Endothelial cell of umbilical vein (primary cell): Measurements from ENCODE around the gene GCDH. TPM values are rescaled to one million over a fixed set of nuclear protein-coding genes. Genes with fewer than 3 reads are reported as not detected.

ENCODE experiments used
- BruUV-seq: library from RNA; stranded (reverse); fragments of 400-500 nt; replicated peaks from 2 replicates; lab custom pipeline; 2021; lab: Mats Ljungman, UMichigan
- CTCF ChIA-PET: fragments of 300-600, 350-600 bp; sonication (Branson Sonifier 250); formaldehyde crosslinking; loops from one replicate; lab custom pipeline; 2021; ENCODE audit warnings: antibody characterized with exemption, inconsistent platforms; lab: Charles Lee
- POLR2A ChIA-PET: fragments of 300-600, 350-600 bp; sonication (Branson Sonifier 250); formaldehyde crosslinking; loops from one replicate; lab custom pipeline; 2021; ENCODE audit warnings: antibody characterized with exemption, inconsistent platforms; lab: Charles Lee
- DNase-seq: peaks from one replicate; pipeline ENCODE4 v3.0.0-alpha.2; 2011; ENCODE audit warnings: low read depth, low spot score
- FAIRE-seq: peaks from 2 replicates; lab custom pipeline; 2011; peaks lifted over from hg19 to GRCh38; lab: Jason Lieb, UNC
- H2AFZ ChIP-seq: 2 replicates; pipeline ENCODE4 v1.6.0; 2012; ENCODE audit warnings: low read depth, low read length, control low read depth, inconsistent platforms
- H3K27ac ChIP-seq: 2 replicates; pipeline ENCODE4 v1.5.1; 2011; ENCODE audit warnings: low read depth, mild to moderate bottlenecking, control low read depth, low read length, moderate library complexity; ENCODE audit not compliant: insufficient read depth
- H3K27me3 ChIP-seq, 2 experiments: 2 replicates each; pipeline versions ENCODE4 v1.6.0 to v1.6.1; 2011; ENCODE audit warnings: low read length in 2 of 2, mixed read lengths in 1 of 2; ENCODE audit not compliant: control insufficient read depth in 2 of 2, insufficient read depth in 2 of 2
- H3K36me3 ChIP-seq, 2 experiments: 2 replicates in 1 of 2; 3 replicates in 1 of 2; pipeline ENCODE4 v1.5.1; 2011; ENCODE audit warnings: low read length in 2 of 2, mild to moderate bottlenecking in 1 of 2, moderate library complexity in 1 of 2; ENCODE audit not compliant: control insufficient read depth in 2 of 2, insufficient read depth in 2 of 2; ENCODE audit errors: extremely low read depth in 1 of 2
- H3K4me1 ChIP-seq: 3 replicates; pipeline ENCODE4 v1.5.1; 2011; ENCODE audit warnings: mild to moderate bottlenecking, low read length; ENCODE audit not compliant: control insufficient read depth, insufficient read depth; ENCODE audit errors: extremely low read depth
- H3K4me2 ChIP-seq: 2 replicates; pipeline ENCODE4 v1.6.1; 2011; ENCODE audit warnings: low read length, control low read depth, mixed read lengths; ENCODE audit not compliant: insufficient read depth
- H3K4me3 ChIP-seq, 3 experiments: fragments of 200-600 bp in 1 of 3; sonication (generic), shearing (Covaris generic) in 1 of 3; replicated peaks in 1 of 3; 2 replicates each; pipeline ENCODE4 v1.5.1; 2011 to 2016; ENCODE audit warnings: control low read depth in 3 of 3, low read length in 3 of 3, mild to moderate bottlenecking in 2 of 3, inconsistent platforms in 1 of 3, low read depth in 1 of 3, moderate library complexity in 1 of 3; ENCODE audit not compliant: insufficient read depth in 1 of 3
- H3K79me2 ChIP-seq: 2 replicates; pipeline ENCODE4 v1.6.0; 2012; ENCODE audit warnings: low read length, inconsistent platforms; ENCODE audit not compliant: control insufficient read depth, insufficient read depth
- H3K9ac ChIP-seq: replicated peaks from 2 replicates; pipeline ENCODE3; 2011; ENCODE audit warnings: low read length, control low read depth; ENCODE audit not compliant: insufficient read depth; ENCODE audit errors: extremely low read depth
- H3K9me1 ChIP-seq: replicated peaks from 3 replicates; pipeline ENCODE4 v1.6.0; 2011; ENCODE audit warnings: mild to moderate bottlenecking, low read length; ENCODE audit not compliant: control insufficient read depth, insufficient read depth; ENCODE audit errors: extremely low read depth
- H3K9me3 ChIP-seq: replicated peaks from 2 replicates; pipeline ENCODE4 v1.5.1; 2012; ENCODE audit warnings: low read length, inconsistent platforms; ENCODE audit not compliant: control insufficient read depth, insufficient read depth
- H4K20me1 ChIP-seq: replicated peaks from 2 replicates; pipeline ENCODE3; 2011; ENCODE audit warnings: mild to moderate bottlenecking, low read length; ENCODE audit not compliant: control insufficient read depth, insufficient read depth; ENCODE audit errors: extremely low read depth
- EZH2 ChIP-seq: IDR thresholded peaks from 2 replicates; pipeline ENCODE4 v1.6.1; 2012; ENCODE audit warnings: borderline replicate concordance, low read depth, mild to moderate bottlenecking, moderate library complexity, low read length, inconsistent platforms; ENCODE audit not compliant: severe bottlenecking
- FOS ChIP-seq: IDR thresholded peaks from 2 replicates; pipeline ENCODE4 v1.6.1; 2011; ENCODE audit warnings: mild to moderate bottlenecking, low read length, moderate library complexity, borderline replicate concordance; ENCODE audit not compliant: insufficient read depth
- GATA2 ChIP-seq: IDR thresholded peaks from 2 replicates; pipeline ENCODE4 v1.7.0; 2011; ENCODE audit warnings: low read depth, mild to moderate bottlenecking, moderate library complexity, mixed read lengths, low read length; ENCODE audit not compliant: insufficient read length, insufficient read depth
- JUN ChIP-seq: IDR thresholded peaks from 2 replicates; pipeline ENCODE4 v1.6.1; 2011; ENCODE audit warnings: borderline replicate concordance, low read depth; ENCODE audit not compliant: insufficient read length, insufficient read depth
- MAX ChIP-seq: IDR thresholded peaks from 2 replicates; pipeline ENCODE4 v1.6.1; 2011; ENCODE audit not compliant: insufficient read depth, insufficient read length
- MYC ChIP-seq: IDR thresholded peaks from one replicate; pipeline ENCODE4 v1.6.1; 2011; ENCODE audit warnings: mild to moderate bottlenecking, low read depth, low read length
- POLR2A ChIP-seq: IDR thresholded peaks from 2 replicates; pipeline ENCODE4 v1.6.1; 2012; ENCODE audit warnings: low read depth, mild to moderate bottlenecking, control low read depth, low read length
- POLR2AphosphoS5 ChIP-seq: IDR thresholded peaks from 2 replicates; pipeline ENCODE4 v1.6.1; 2012; ENCODE audit warnings: low read depth, mild to moderate bottlenecking, control low read depth, low read length, moderate library complexity; ENCODE audit not compliant: insufficient read depth
- dilution Hi-C: fragments of 300-500 bp; cut with MboI; formaldehyde crosslinking; loops from one replicate; pipeline ENCODE4 v1.15.0; 2019; ENCODE audit warnings: low sequenced_read_pairs; ENCODE audit not compliant: extremely low pct_ligation_motif_present
- intact Hi-C: fragments of 100-400 bp; cut with micrococcal nuclease; formaldehyde crosslinking; loops from one replicate; pipeline ENCODE4 v1.10.0; 2022
- polyA plus RNA-seq, 4 experiments: library from polyadenylated mRNA; depleted of rRNA in 3 of 4; stranded (reverse) in 3 of 4; unstranded in 1 of 4; fragments of >200 nt; gene quantifications; 2 replicates each; pipeline versions ENCODE4 v1.2.1 to v1.2.3, GENCODE V29; 2011 to 2012; ENCODE audit warnings: missing spikeins in 1 of 4
- total RNA-seq: library from RNA; stranded (reverse); gene quantifications from 2 replicates; pipeline ENCODE4 v1.2.3, GENCODE V29; 2021
- TF ChIP-seq, protein P1 (sequence below), 2 donors: IDR thresholded peaks; 1 replicate in 1 of 2; 2 replicates in 1 of 2; pipeline ENCODE4 v1.5.1; 2011; ENCODE audit warnings: low read length in 2 of 2, mild to moderate bottlenecking in 2 of 2, moderate library complexity in 2 of 2, control low read depth in 1 of 2, inconsistent platforms in 1 of 2, low read depth in 1 of 2; ENCODE audit not compliant: insufficient read depth in 1 of 2; ENCODE audit errors: extremely low read depth in 1 of 2

The GCDH gene
- total and polyA plus RNA-seq, 2 donors (not counting 3 experiments of a cell fraction or from before 2014, with no cell fraction given) = 27.3 to 35.8 TPM

DNA sequence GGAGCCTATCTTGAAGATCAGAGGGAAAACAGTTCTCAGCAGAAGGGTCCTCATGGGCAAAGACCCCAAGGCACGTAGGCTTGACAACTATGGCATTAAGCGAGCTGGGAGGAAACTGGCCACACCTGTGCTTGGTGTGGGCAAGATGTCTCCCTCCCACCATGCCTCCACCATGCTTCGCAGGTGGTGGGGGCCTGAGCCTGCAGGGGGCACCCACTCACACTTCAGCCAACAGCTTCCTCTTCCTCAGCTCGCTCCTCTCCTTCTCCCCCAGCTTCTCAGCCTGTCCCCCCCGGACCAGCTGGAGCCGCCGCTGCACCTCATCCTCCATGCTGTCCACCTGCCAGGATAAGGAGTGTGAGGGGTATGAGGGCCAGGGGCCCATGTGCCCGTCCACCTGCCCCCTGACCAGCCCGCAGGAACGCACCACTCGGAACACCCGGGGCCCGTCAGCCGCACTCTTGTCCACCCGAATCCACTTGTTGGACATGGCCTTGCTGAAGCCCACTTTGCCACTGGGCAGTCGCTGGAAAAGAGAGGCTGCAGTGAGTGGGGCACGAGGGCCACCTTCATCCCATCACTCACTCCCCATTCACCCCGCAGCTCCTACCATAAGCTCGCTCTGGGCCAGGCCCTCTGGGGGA lies 39.2 kb downstream of the GCDH start:
- no peak for FAIRE-seq
- intact Hi-C loops = loop anchor here (10.0 kb wide), 1 partner anchor 145 kb away; no protein-coding TSS in a partner anchor
- POLR2A ChIA-PET = no interaction called here

More for the DNA sequence above, 39.2 kb downstream of the GCDH start:
- H3K4me1 ChIP-seq = peaks cover 7% of the 10 kb centered on the region
- H3K9me1 ChIP-seq = no peaks in the 10 kb centered on the region
- TF ChIP-seq GATA2 (no peak), POLR2AphosphoS5 (no peak), EZH2 (no peak), JUN (no peak), MAX (no peak), FOS (no peak), POLR2A (no peak), MYC (no peak)
- TF ChIP-seq, protein P1, sequence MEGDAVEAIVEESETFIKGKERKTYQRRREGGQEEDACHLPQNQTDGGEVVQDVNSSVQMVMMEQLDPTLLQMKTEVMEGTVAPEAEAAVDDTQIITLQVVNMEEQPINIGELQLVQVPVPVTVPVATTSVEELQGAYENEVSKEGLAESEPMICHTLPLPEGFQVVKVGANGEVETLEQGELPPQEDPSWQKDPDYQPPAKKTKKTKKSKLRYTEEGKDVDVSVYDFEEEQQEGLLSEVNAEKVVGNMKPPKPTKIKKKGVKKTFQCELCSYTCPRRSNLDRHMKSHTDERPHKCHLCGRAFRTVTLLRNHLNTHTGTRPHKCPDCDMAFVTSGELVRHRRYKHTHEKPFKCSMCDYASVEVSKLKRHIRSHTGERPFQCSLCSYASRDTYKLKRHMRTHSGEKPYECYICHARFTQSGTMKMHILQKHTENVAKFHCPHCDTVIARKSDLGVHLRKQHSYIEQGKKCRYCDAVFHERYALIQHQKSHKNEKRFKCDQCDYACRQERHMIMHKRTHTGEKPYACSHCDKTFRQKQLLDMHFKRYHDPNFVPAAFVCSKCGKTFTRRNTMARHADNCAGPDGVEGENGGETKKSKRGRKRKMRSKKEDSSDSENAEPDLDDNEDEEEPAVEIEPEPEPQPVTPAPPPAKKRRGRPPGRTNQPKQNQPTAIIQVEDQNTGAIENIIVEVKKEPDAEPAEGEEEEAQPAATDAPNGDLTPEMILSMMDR (IDR thresholded peaks at IDR 0.05; ENCODE audit: extremely low read depth in 1 of 2, insufficient read depth in 1 of 2, low read depth in 1 of 2, low read length in 2 of 2) = no peak
- H3K27me3 ChIP-seq = no peaks in the 10 kb centered on the region
- peaks cover 10 to 29% of the 10 kb centered on the region in 2 experiments for H3K36me3 ChIP-seq
- H4K20me1 ChIP-seq = no peaks in the 10 kb centered on the region
- H3K4me3 ChIP-seq = no peak overlapping the region
- no peaks in the 10 kb centered on the region for H3K9me3 ChIP-seq
- no peak overlapping the region for H2AFZ ChIP-seq
- no peak for DNase-seq
- CTCF ChIA-PET = no interaction called here
- no peak overlapping the region for H3K27ac ChIP-seq
- H3K9ac ChIP-seq = no peak overlapping the region
- H3K4me2 ChIP-seq = no peak overlapping the region
- H3K79me2 ChIP-seq = peaks cover 21% of the 10 kb centered on the region
- no TSS peak for BruUV-seq
- dilution Hi-C loops = no loop called here
